ENCODE data around the gene TMEM263. TPM values are rescaled to one million over a fixed set of nuclear protein-coding genes. Genes with fewer than 3 reads are reported as not detected.

The TMEM263 gene
- total and polyA plus RNA-seq, 2 of the 8 experiments (the other 6 are each of a cell fraction or from before 2014, with no cell fraction given): 2.9 to 12.3 TPM

DNA sequence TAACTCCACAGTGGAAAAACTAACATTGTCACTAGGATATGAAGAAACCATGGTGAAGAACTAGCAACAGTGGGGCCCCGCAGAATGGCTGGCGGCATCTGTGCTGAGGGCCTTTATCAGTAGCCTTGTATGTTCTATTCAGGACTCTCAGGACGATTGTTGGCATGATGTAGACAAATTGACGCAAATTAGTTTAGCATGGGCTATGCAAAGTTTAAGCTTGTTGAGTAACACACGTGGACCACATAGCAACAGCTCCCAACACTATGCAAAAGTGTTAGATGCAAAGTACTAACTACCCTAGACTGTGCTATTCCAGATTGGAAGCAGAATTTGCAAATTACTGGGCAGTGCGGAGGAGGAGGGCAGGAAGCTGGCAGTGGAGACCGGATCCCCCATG lies 38.2 kb upstream of the TMEM263 start:
- 69% methylated on average over 7 of the region's 7 CpGs; no CpG with 5 or more reads in 1 of the 2 experiments for WGBS, 2 experiments (ENCODE audit: extremely low coverage in 1 of 2, insufficient coverage in 1 of 2, insufficient read length in 1 of 2, insufficient replicate concordance in 2 of 2, low coverage in 1 of 2, low lambda C conversion rate in 2 of 2, missing lambda C conversion rate in 1 of 2)
- no peak overlapping the region for H3K23ac ChIP-seq (ENCODE audit: insufficient read length)
- no peaks in the 10 kb centered on the region; a peak in 2 of 7 replicates for H3K27me3 ChIP-seq (replicated peaks in 1 of 4; ENCODE audit: control insufficient read depth in 3 of 4, extremely low read depth in 1 of 4, insufficient read depth in 3 of 4, low read length in 3 of 4)
- H3K79me1 ChIP-seq (ENCODE audit: low read depth, low read length): no peaks in the 10 kb centered on the region
- H2BK12ac ChIP-seq (ENCODE audit: low read depth, low read length): no peak overlapping the region
- no peak overlapping the region; the same call in 1 of the 2 replicates for H4K8ac ChIP-seq (ENCODE audit: extremely low read depth, insufficient read depth, low read length)
- H4K91ac ChIP-seq (replicated peaks; ENCODE audit: insufficient read length, low read length): no peak overlapping the region
- H3K14ac ChIP-seq (ENCODE audit: insufficient read length): no peak overlapping the region
- H3K9ac ChIP-seq (replicated peaks in 1 of 4; ENCODE audit: extremely low read depth in 1 of 4, low read depth in 3 of 4, low read length in 3 of 4): no peak overlapping the region
- peak overlapping the region in 1 of 2 experiments; percentile 39; a peak in 1 of 4 replicates for H3K4me2 ChIP-seq (ENCODE audit: insufficient read depth in 1 of 2, low read depth in 2 of 2, low read length in 2 of 2)
- H3K56ac ChIP-seq (replicated peaks; ENCODE audit: insufficient read length, low read depth, low read length): no peak overlapping the region
- no peak overlapping the region for H2BK5ac ChIP-seq (ENCODE audit: low read depth, low read length)
- H3K27ac ChIP-seq (ENCODE audit: low read depth, low read length): no peak overlapping the region
- H2BK120ac ChIP-seq (replicated peaks; ENCODE audit: low read depth, low read length): no peak overlapping the region
- FAIRE-seq (no peak), DNase-seq (ENCODE audit: low read depth in 1 of 2, low spot score in 2 of 2) (no peak)
- no peaks in the 10 kb centered on the region for H3K36me3 ChIP-seq (ENCODE audit: control insufficient read depth in 2 of 4, insufficient read depth in 4 of 4, low read length in 3 of 4)
- H3K4ac ChIP-seq (replicated peaks; ENCODE audit: insufficient read length, low read depth, low read length): no peak overlapping the region
- no peak overlapping the region for H4K5ac ChIP-seq (ENCODE audit: insufficient read length, low read depth, low read length)
- H2AK5ac ChIP-seq (ENCODE audit: low read depth, low read length): no peak overlapping the region
- H3K4me1 ChIP-seq (replicated peaks in 1 of 4; ENCODE audit: control insufficient read depth in 3 of 4, insufficient read depth in 4 of 4, low read length in 3 of 4): peaks cover 0 to 18% (median 14%) of the 10 kb centered on the region in 4 experiments; a peak in 5 of 7 replicates
- H2BK15ac ChIP-seq (ENCODE audit: low read length): no peak overlapping the region
- no peak overlapping the region for H3K4me3 ChIP-seq (ENCODE audit: extremely low read depth in 1 of 4, insufficient read depth in 2 of 4, low read depth in 3 of 4, low read length in 4 of 4)
- ChIA-PET CTCF (ENCODE audit: partially characterized antibody) (interaction anchor here (0.6 to 6.4 kb wide), 11 partner anchors 8 to 570 kb away, joined by 3 to 50 read pairs (median 4); no protein-coding TSS in a partner anchor), POLR2A (ENCODE audit: partially characterized antibody) (no interaction called here)
- no peaks in the 10 kb centered on the region for H4K20me1 ChIP-seq (replicated peaks in 1 of 2; ENCODE audit: control insufficient read depth in 1 of 2, insufficient read depth in 2 of 2, low read length in 2 of 2)
- no peak overlapping the region for H2BK20ac ChIP-seq (ENCODE audit: low read length)
- no peaks in the 10 kb centered on the region for H3K9me3 ChIP-seq (ENCODE audit: insufficient read depth in 2 of 2, low read depth in 1 of 2, low read length in 1 of 2)
- H3K23me2 ChIP-seq (ENCODE audit: low read depth, low read length): no peaks in the 10 kb centered on the region
- H3K79me2 ChIP-seq (ENCODE audit: control insufficient read depth in 1 of 2, insufficient read depth in 2 of 2, low read length in 2 of 2): no peaks in the 10 kb centered on the region
- H3K18ac ChIP-seq (ENCODE audit: extremely low read depth, low read length): no peak overlapping the region
- no peak overlapping the region for H2AFZ ChIP-seq (ENCODE audit: low read length)
- TF ChIP-seq, protein P1, sequence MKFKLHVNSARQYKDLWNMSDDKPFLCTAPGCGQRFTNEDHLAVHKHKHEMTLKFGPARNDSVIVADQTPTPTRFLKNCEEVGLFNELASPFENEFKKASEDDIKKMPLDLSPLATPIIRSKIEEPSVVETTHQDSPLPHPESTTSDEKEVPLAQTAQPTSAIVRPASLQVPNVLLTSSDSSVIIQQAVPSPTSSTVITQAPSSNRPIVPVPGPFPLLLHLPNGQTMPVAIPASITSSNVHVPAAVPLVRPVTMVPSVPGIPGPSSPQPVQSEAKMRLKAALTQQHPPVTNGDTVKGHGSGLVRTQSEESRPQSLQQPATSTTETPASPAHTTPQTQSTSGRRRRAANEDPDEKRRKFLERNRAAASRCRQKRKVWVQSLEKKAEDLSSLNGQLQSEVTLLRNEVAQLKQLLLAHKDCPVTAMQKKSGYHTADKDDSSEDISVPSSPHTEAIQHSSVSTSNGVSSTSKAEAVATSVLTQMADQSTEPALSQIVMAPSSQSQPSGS (IDR thresholded peaks at IDR 0.05; ENCODE audit: low read length): no peak
- TF ChIP-seq GABPA (IDR thresholded peaks at IDR 0.05; ENCODE audit: borderline replicate concordance, insufficient read depth, low read length) (no peak), KDM5A (IDR thresholded peaks at IDR 0.05; ENCODE audit: low read length) (no peak)
- TF ChIP-seq, protein P2, sequence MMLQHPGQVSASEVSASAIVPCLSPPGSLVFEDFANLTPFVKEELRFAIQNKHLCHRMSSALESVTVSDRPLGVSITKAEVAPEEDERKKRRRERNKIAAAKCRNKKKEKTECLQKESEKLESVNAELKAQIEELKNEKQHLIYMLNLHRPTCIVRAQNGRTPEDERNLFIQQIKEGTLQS (IDR thresholded peaks at IDR 0.05; ENCODE audit: insufficient read depth, low read depth, low read length): no peak

All from H1 (cell line).